BLaER1 (cell line): ENCODE results near the gene PARD3B.

ENCODE experiments used
- H3K27ac ChIP-seq: shearing (Covaris generic); formaldehyde crosslinking; 2 replicates; pipeline ENCODE4 v1.8.1; 2022
- H3K27me3 ChIP-seq: shearing (Covaris generic); formaldehyde crosslinking; 2 replicates; pipeline ENCODE4 v1.8.1; 2022
- H3K36me3 ChIP-seq: shearing (Covaris generic); formaldehyde crosslinking; 2 replicates; pipeline ENCODE4 v1.8.1; 2022
- H3K4me1 ChIP-seq: shearing (Covaris generic); formaldehyde crosslinking; 2 replicates; pipeline ENCODE4 v1.8.1; 2022
- H3K4me2 ChIP-seq: shearing (Covaris generic); formaldehyde crosslinking; 2 replicates; pipeline ENCODE4 v1.8.1; 2022
- H3K4me3 ChIP-seq: shearing (Covaris generic); formaldehyde crosslinking; 2 replicates; pipeline ENCODE4 v1.8.1; 2022
- H3K9ac ChIP-seq: shearing (Covaris generic); formaldehyde crosslinking; 2 replicates; pipeline ENCODE4 v1.8.1; 2022
- H3K9me3 ChIP-seq: shearing (Covaris generic); formaldehyde crosslinking; 2 replicates; pipeline ENCODE4 v1.8.1; 2022
- H4K20me1 ChIP-seq: shearing (Covaris generic); formaldehyde crosslinking; 2 replicates; pipeline ENCODE4 v1.8.1; 2022
- Cebpa-rat ChIP-seq: shearing (Covaris generic); IDR thresholded peaks from 2 replicates; pipeline ENCODE4 v1.8.1; 2022

PARD3B gene

DNA sequence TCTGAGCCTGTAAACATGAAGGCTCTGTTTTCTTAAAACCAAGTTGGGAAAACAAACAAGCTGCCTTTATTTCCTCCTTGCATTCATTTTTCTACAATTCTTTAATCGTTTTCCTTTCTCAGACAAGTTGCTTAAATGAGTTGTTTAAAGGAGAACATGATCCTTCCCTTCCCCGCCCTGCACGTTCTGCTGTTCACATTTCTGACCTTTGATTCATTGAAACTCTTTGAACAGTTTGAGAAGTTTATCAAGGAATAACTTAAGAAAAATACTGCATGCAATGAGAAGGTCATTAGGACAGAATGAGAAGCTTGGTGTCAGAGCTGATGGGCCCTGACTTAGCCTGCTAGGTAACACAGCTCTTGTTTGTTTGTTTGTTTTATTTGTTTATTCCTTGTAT, 181.6 kb downstream of the PARD3B start:
- Histone ChIP-seq H3K4me3 (no peak overlapping the region), H3K9ac (no peak overlapping the region), H3K27me3 (no peaks in the 10 kb centered on the region), H3K36me3 (no peaks in the 10 kb centered on the region), H3K27ac (no peak overlapping the region), H3K9me3 (no peaks in the 10 kb centered on the region), H3K4me1 (no peaks in the 10 kb centered on the region), H3K4me2 (no peak overlapping the region), H4K20me1 (no peaks in the 10 kb centered on the region)
- TF ChIP-seq Cebpa-rat = no peak

DNA sequence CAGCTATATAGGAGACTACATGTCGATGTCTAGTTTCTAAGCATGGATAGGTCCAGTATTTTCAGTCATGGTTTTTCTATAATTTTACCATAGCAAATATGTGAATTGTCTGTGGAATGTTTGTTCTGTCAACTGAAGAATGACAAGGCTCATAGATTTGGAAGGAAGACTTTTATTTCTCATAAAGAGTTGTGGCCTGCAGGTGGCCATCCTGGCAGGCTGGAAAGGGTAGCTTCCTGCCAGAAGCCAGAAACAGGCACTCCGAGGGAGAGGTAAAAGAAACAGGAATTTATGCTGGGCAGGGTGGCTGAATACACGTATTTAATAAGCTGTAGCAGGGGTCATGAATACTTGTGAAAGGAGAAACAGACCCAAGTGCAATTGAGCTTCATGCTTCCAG, 182.1 kb downstream of the PARD3B start:
- Histone ChIP-seq H3K27me3 (no peaks in the 10 kb centered on the region), H4K20me1 (no peaks in the 10 kb centered on the region), H3K27ac (no peak overlapping the region), H3K9ac (no peak overlapping the region), H3K4me1 (no peaks in the 10 kb centered on the region), H3K4me3 (no peak overlapping the region), H3K9me3 (no peaks in the 10 kb centered on the region), H3K36me3 (no peaks in the 10 kb centered on the region), H3K4me2 (no peak overlapping the region)
- TF ChIP-seq Cebpa-rat = no peak

DNA sequence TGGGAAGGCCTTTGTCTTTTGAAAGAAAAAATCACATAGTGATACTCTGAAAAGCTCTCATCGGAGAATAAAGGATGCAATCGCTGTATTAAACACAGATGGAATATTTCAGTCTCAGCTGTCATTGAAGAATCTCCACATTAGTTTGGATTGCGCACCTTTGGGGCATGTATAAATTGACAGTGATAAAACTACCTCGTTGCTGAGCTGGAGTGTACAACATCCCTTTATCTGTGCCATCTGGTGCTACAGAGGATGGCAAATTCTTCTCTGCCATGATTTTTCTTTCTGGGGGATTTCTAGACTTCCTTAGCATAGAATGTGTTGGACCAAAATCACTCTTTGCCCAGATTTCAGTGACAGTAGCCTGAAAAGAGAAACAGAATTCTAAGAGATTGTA, 185.3 kb downstream of the PARD3B start:
- Histone ChIP-seq H3K27ac (no peak overlapping the region), H3K9ac (no peak overlapping the region), H3K4me2 (no peak overlapping the region), H3K4me3 (no peak overlapping the region), H3K36me3 (no peaks in the 10 kb centered on the region), H3K9me3 (no peaks in the 10 kb centered on the region), H4K20me1 (no peaks in the 10 kb centered on the region), H3K27me3 (no peaks in the 10 kb centered on the region), H3K4me1 (no peaks in the 10 kb centered on the region)
- TF ChIP-seq Cebpa-rat = no peak

DNA sequence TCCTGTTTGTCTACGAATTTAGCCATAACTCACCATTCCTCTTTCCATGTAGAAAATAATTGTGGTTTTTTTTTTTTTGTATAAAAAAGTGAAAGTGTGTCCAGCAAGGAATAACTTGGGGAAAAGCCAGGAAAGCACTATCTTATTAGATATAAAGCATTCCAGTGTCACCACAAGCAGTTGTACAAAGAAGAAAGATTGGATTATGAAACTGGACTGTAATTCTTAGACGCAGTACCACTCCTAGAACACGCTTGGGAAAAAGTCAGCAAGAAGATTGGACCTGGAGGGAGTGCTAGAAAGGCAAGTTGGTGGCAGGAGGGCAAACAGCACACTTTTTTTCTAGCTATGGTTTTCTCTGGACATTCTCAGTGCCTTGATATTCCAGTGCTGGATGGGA, 186.7 kb downstream of the PARD3B start:
- H3K9ac ChIP-seq = no peak overlapping the region
- no peak for TF ChIP-seq Cebpa-rat
- H3K36me3 ChIP-seq = no peaks in the 10 kb centered on the region
- H3K9me3 ChIP-seq = no peaks in the 10 kb centered on the region
- no peaks in the 10 kb centered on the region for H3K27me3 ChIP-seq
- no peaks in the 10 kb centered on the region for H3K4me1 ChIP-seq
- no peaks in the 10 kb centered on the region for H4K20me1 ChIP-seq
- H3K4me3 ChIP-seq = no peak overlapping the region
- H3K27ac ChIP-seq = no peak overlapping the region
- H3K4me2 ChIP-seq = no peak overlapping the region

DNA sequence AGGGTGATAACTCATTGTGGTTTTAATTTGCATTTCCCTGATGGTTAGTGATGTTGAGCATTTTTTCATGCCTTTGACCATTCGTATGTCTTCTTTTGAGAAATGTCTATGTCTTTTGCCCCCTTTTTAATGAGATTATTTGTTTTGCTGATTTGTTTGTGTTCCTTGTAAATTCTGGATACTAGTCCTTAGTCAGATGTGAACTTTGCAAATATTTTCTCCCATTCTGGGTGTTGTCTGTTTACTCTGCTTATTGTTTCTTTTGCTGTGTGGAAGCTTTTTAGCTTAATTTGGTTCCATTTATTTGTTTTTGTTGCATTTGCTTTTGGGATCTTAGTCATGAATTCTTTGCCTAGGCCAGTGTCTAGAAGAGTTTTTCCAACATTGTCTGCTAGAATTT, 192.0 kb downstream of the PARD3B start:
- H3K4me2 ChIP-seq = no peak overlapping the region
- H3K4me1 ChIP-seq = no peaks in the 10 kb centered on the region
- H3K27me3 ChIP-seq = no peaks in the 10 kb centered on the region
- no peaks in the 10 kb centered on the region for H3K36me3 ChIP-seq
- H3K27ac ChIP-seq = no peak overlapping the region
- H3K9ac ChIP-seq = no peak overlapping the region
- TF ChIP-seq Cebpa-rat = no peak
- no peaks in the 10 kb centered on the region for H3K9me3 ChIP-seq
- H4K20me1 ChIP-seq = no peaks in the 10 kb centered on the region
- H3K4me3 ChIP-seq = no peak overlapping the region

DNA sequence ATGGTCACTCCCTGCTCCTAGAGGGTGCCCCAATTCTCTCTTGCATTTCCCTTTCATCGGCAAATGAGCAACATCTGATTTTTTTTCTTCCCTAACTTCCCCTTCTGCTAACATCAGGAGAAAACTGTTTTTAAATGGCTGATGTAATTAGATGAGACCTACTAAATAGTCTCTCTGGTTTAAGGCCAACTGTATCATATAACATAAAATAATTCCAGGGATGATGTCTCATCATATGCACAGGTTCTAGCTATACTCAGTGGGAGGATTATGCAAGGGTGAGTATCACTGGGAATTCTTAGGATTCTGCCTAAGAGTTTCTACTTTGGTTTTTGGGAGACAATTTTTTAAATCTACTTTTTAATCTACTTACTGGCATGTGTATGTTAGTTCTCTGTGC, 193.4 kb downstream of the PARD3B start:
- no peaks in the 10 kb centered on the region for H4K20me1 ChIP-seq
- no peak overlapping the region for H3K27ac ChIP-seq
- H3K27me3 ChIP-seq = no peaks in the 10 kb centered on the region
- H3K9ac ChIP-seq = no peak overlapping the region
- no peaks in the 10 kb centered on the region for H3K4me1 ChIP-seq
- H3K4me3 ChIP-seq = no peak overlapping the region
- H3K9me3 ChIP-seq = no peaks in the 10 kb centered on the region
- TF ChIP-seq Cebpa-rat = no peak
- no peaks in the 10 kb centered on the region for H3K36me3 ChIP-seq
- no peak overlapping the region for H3K4me2 ChIP-seq

DNA sequence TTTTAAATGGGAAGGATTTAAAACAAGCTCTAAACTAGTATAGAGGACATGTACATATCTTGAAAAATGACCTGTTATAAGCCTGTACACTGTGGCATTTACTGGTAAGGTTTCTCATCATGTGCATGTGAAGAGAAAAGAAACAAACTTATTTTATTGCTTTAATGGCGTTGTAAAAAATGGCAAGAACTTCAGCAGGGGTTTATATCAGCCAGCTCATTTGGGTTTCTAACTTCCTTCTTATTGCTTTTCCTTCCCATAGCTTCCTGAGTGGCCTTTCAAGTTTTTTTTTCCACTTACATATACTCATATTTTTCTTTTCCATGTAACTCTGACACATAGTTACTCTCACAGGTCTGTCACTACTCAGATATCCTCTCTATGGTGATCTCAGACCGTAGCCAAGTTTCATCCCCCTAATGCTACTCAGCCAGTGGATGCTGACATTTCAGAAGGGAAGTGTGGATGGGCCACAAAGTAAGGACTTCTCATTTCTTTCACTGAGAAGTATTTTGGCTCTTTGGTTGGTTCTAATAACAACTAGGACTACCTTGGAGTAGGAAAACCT, 198.2 kb downstream of the PARD3B start:
- no peak for TF ChIP-seq Cebpa-rat
- H3K9me3 ChIP-seq = no peaks in the 10 kb centered on the region

DNA sequence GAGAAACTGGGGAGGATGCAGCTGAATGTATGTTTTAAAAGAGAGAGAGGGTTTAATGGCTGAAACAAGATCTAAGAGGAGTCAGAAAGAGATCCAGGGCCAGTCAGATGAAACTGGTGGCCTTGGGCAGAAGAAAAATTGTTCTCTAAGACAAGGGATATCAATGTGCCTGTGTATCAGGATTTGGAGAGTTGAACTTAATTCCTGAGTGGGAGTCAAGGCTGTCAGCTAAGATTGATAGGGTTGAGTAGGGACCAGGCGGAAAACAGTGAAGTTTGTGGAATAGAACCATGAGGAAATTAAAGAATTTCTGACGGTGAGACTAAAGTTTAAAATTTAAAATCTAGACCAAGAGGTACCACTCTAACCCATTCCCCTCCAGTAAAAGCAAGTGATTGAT, 199.2 kb downstream of the PARD3B start:
- Histone ChIP-seq H4K20me1 (no peaks in the 10 kb centered on the region), H3K4me3 (no peak overlapping the region), H3K27ac (no peak overlapping the region), H3K4me1 (no peaks in the 10 kb centered on the region), H3K27me3 (no peaks in the 10 kb centered on the region), H3K9me3 (no peaks in the 10 kb centered on the region), H3K4me2 (no peak overlapping the region), H3K9ac (no peak overlapping the region), H3K36me3 (no peaks in the 10 kb centered on the region)
- TF ChIP-seq Cebpa-rat = no peak

More for the DNA sequence above, 198.2 kb downstream of the PARD3B start:
- Histone ChIP-seq H3K27ac (no peak overlapping the region), H3K36me3 (no peaks in the 10 kb centered on the region), H3K27me3 (no peaks in the 10 kb centered on the region), H3K4me3 (no peak overlapping the region), H3K9ac (no peak overlapping the region), H4K20me1 (no peaks in the 10 kb centered on the region), H3K4me2 (no peak overlapping the region), H3K4me1 (no peaks in the 10 kb centered on the region)

DNA sequence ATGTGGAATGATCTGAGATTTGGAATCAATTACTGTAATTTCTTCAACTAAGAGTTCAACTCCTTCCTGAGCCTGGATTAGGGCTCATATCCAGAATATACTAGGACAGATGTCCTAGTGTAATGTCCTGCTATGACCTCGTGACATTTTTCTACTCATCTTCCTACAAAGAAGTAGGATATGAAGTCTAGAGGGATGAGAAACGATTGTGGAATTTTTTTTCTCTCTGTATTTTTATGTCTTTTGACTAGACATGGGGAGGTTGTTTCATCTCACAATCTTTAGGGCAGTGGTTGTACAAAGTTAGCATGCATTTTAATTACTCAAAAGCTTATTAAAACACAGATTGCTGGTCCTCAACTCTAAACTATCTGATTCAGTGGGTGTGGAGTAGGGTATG, 203.0 kb downstream of the PARD3B start:
- TF ChIP-seq Cebpa-rat = no peak
- Histone ChIP-seq H3K4me2 (no peak overlapping the region), H3K27ac (no peak overlapping the region), H3K36me3 (no peaks in the 10 kb centered on the region), H3K4me1 (no peaks in the 10 kb centered on the region), H3K9ac (no peak overlapping the region), H3K9me3 (no peaks in the 10 kb centered on the region), H3K27me3 (no peaks in the 10 kb centered on the region), H3K4me3 (no peak overlapping the region), H4K20me1 (no peaks in the 10 kb centered on the region)

DNA sequence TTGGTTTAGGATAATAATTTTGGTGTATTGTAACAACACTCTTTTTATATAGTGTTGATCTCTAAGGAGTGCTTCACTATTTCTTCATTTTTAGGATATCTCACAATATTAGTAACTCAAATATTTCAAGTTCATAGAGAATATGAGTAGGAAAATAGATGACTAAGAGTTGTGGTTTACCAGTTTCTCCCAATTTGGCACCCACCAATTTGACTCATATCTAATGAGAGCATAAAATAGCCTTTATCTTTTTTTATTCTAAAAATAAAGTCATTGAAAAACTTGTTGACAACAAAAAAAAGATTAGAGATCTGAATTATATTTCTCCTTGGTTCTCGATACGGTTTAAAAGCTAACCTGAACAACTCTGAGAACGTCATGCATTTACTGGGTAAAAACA, 204.0 kb downstream of the PARD3B start:
- H3K4me2 ChIP-seq = no peak overlapping the region
- H3K36me3 ChIP-seq = no peaks in the 10 kb centered on the region
- no peak overlapping the region for H3K4me3 ChIP-seq
- no peak overlapping the region for H3K27ac ChIP-seq
- H3K4me1 ChIP-seq = no peaks in the 10 kb centered on the region
- no peaks in the 10 kb centered on the region for H3K9me3 ChIP-seq
- no peak for TF ChIP-seq Cebpa-rat
- no peaks in the 10 kb centered on the region for H4K20me1 ChIP-seq
- H3K9ac ChIP-seq = no peak overlapping the region
- no peaks in the 10 kb centered on the region for H3K27me3 ChIP-seq

DNA sequence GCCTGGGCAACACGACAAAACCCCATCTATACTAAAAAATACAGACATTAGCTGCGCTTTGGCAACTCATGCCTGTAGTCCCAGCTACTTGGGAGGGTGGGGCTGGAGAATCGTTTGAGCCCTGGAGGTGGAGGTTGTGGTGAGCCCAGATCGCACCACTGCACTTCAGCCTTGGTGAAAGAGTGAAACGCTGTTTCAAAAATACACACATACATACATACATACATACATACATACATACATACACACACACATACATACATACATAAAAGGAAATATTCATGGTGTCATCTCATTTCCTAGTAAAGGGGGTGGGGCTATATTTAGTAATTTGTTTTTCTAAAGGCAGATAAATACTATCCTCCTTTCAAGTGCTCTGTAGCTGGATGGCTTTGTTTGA, 205.1 kb downstream of the PARD3B start:
- Histone ChIP-seq H3K9me3 (no peaks in the 10 kb centered on the region), H3K27me3 (no peaks in the 10 kb centered on the region), H3K4me2 (no peak overlapping the region), H3K27ac (no peak overlapping the region), H3K4me3 (no peak overlapping the region), H3K36me3 (no peaks in the 10 kb centered on the region), H3K4me1 (no peaks in the 10 kb centered on the region), H3K9ac (no peak overlapping the region), H4K20me1 (no peaks in the 10 kb centered on the region)
- no peak for TF ChIP-seq Cebpa-rat
